WTC11 (cell line): ENCODE data around the gene CORIN. TPM values are rescaled to one million over a fixed set of nuclear protein-coding genes. Genes with fewer than 3 reads are reported as not detected.
"Not testable (repeated sequence)": the region's sequence is repeated elsewhere in the genome, so short reads cannot be mapped to it uniquely, and the experiment has no call there.

ENCODE experiments used
- ATAC-seq: fragments of 200-7000 bp; cut with Tn5 transposase; 2 replicates; pipeline ENCODE4 v1.10.0; 2021; ENCODE audit warnings: mild to moderate bottlenecking, moderate library complexity
- CTCF ChIA-PET: fragments of 300-600 bp; sonication (Branson Sonifier 250); formaldehyde crosslinking; loops from one replicate; lab custom pipeline; 2021; ENCODE audit warnings: antibody characterized with exemption; lab: Charles Lee
- POLR2A ChIA-PET: fragments of 350-600 bp; sonication (Branson Sonifier 250); formaldehyde crosslinking; loops from one replicate; lab custom pipeline; 2021; ENCODE audit warnings: antibody characterized with exemption; lab: Charles Lee
- DNase-seq: peaks from one replicate; pipeline ENCODE4 v3.0.0; 2021; ENCODE audit warnings: low spot score
- H3K27ac Mint-ChIP-seq: 2 replicates; pipeline ENCODE4 v1.8.0; 2021; ENCODE audit warnings: mixed read lengths
- H3K27me3 Mint-ChIP-seq: 2 replicates; pipeline ENCODE4 v1.8.0; 2021; ENCODE audit warnings: low read depth, mild to moderate bottlenecking, moderate library complexity, mixed read lengths
- H3K36me3 Mint-ChIP-seq: 2 replicates; pipeline ENCODE4 v1.8.0; 2021; ENCODE audit warnings: mixed read lengths
- H3K4me1 Mint-ChIP-seq: 2 replicates; pipeline ENCODE4 v1.8.0; 2022; ENCODE audit warnings: mixed read lengths
- H3K4me3 Mint-ChIP-seq: 2 replicates; pipeline ENCODE4 v1.8.0; 2021; ENCODE audit warnings: mild to moderate bottlenecking, moderate library complexity, mixed read lengths
- H3K9me3 Mint-ChIP-seq: 2 replicates; pipeline ENCODE4 v1.8.0; 2021; ENCODE audit warnings: mixed read lengths
- ERG ChIP-seq: fragments of 250-450 bp; sonication (Bioruptor Pico); IDR thresholded peaks from 2 replicates; pipeline ENCODE4 v1.8.0; 2021; ENCODE audit warnings: mild to moderate bottlenecking
- ESRRA ChIP-seq: sonication (generic); formaldehyde crosslinking; IDR thresholded peaks from 2 replicates; pipeline ENCODE4 v1.8.1; 2022; ENCODE audit warnings: mild to moderate bottlenecking, missing genetic modification reagents, borderline replicate concordance
- FOXJ3 ChIP-seq: sonication (generic); formaldehyde crosslinking; IDR thresholded peaks from 2 replicates; pipeline ENCODE4 v1.9.0; 2021; ENCODE audit warnings: missing genetic modification reagents, mild to moderate bottlenecking, borderline replicate concordance
- IRF1 ChIP-seq: sonication (generic); formaldehyde crosslinking; IDR thresholded peaks from 2 replicates; pipeline ENCODE4 v1.8.0; 2023; ENCODE audit warnings: missing genetic modification reagents
- KAT7 ChIP-seq: sonication (generic); formaldehyde crosslinking; IDR thresholded peaks from 2 replicates; pipeline ENCODE4 v1.8.1; 2023; ENCODE audit warnings: missing genetic modification reagents, mild to moderate bottlenecking, borderline replicate concordance
- MXD4 ChIP-seq: fragments of 250-450 bp; sonication (Bioruptor Pico); IDR thresholded peaks from 2 replicates; pipeline ENCODE4 v1.8.0; 2021; ENCODE audit warnings: mild to moderate bottlenecking, moderate library complexity, borderline replicate concordance
- NFE2L1 ChIP-seq: sonication (generic); formaldehyde crosslinking; IDR thresholded peaks from 2 replicates; pipeline ENCODE4 v1.8.1; 2023; ENCODE audit warnings: missing genetic modification reagents
- PRDM15 ChIP-seq: sonication (generic); formaldehyde crosslinking; IDR thresholded peaks from 2 replicates; pipeline ENCODE4 v1.8.0; 2022; ENCODE audit warnings: missing genetic modification reagents
- TEAD4 ChIP-seq: sonication (generic); formaldehyde crosslinking; IDR thresholded peaks from 2 replicates; pipeline ENCODE4 v1.8.0; 2022; ENCODE audit warnings: mild to moderate bottlenecking, missing genetic modification reagents
- TP53 ChIP-seq: sonication (generic); formaldehyde crosslinking; IDR thresholded peaks from 2 replicates; pipeline ENCODE4 v1.8.1; 2023; ENCODE audit warnings: mild to moderate bottlenecking, missing genetic modification reagents
- USF2 ChIP-seq: sonication (generic); formaldehyde crosslinking; IDR thresholded peaks from 2 replicates; pipeline ENCODE4 v1.8.1; 2023; ENCODE audit warnings: mild to moderate bottlenecking, missing genetic modification reagents, moderate library complexity
- ZNF121 ChIP-seq: sonication (generic); formaldehyde crosslinking; IDR thresholded peaks from 2 replicates; pipeline ENCODE4 v1.8.0; 2023; ENCODE audit warnings: missing genetic modification reagents
- ZNF138 ChIP-seq: sonication (generic); formaldehyde crosslinking; conservative IDR thresholded peaks from 2 replicates; pipeline ENCODE4 v1.8.1; 2022; ENCODE audit warnings: mild to moderate bottlenecking, moderate library complexity, missing genetic modification reagents
- ZNF416 ChIP-seq: fragments of 250-450 bp; sonication (Bioruptor Pico); IDR thresholded peaks from 2 replicates; pipeline ENCODE4 v1.9.0; 2021; ENCODE audit warnings: mild to moderate bottlenecking, inconsistent platforms
- total RNA-seq: library from RNA; stranded (reverse); gene quantifications from 3 replicates; pipeline ENCODE4 v1.2.3, GENCODE V29; 2021

The CORIN gene
- total RNA-seq, 1 experiment from 2014 or later: 0.33 TPM

GRCh38 chr4:47771020-47771419 lies 66.8 kb downstream of the CORIN start:
- no peak overlapping the region for H3K27ac Mint-ChIP-seq
- H3K9me3 Mint-ChIP-seq: peaks cover 10% of the 10 kb centered on the region
- ATAC-seq: no peak
- no peak overlapping the region for H3K4me3 Mint-ChIP-seq
- no peak for DNase-seq
- no peaks in the 10 kb centered on the region; the same call in 1 of the 2 replicates for H3K27me3 Mint-ChIP-seq
- H3K4me1 Mint-ChIP-seq: peaks cover 29% of the 10 kb centered on the region
- CTCF ChIA-PET: no interaction called here
- no peaks in the 10 kb centered on the region for H3K36me3 Mint-ChIP-seq
- no peak for TF ChIP-seq PRDM15 (CRISPR knock-in tag)
- TF ChIP-seq MXD4 (CRISPR knock-in tag): no peak
- no peak for TF ChIP-seq FOXJ3
- POLR2A ChIA-PET: no interaction called here

GRCh38 chr4:47767956-47768355 lies 69.9 kb downstream of the CORIN start:
- ATAC-seq, H3K36me3 Mint-ChIP-seq, H3K27me3 Mint-ChIP-seq, POLR2A ChIA-PET, H3K9me3 Mint-ChIP-seq: not testable (repeated sequence)
- peaks cover 29% of the 10 kb centered on the region for H3K4me1 Mint-ChIP-seq
- CTCF ChIA-PET: interaction anchor here (0.8 kb wide), 1 partner anchor 69 kb away, joined by 3 read pairs; no protein-coding TSS in a partner anchor
- H3K4me3 Mint-ChIP-seq: peak overlapping the region; percentile 8; the same call in 1 of the 2 replicates
- peak overlapping the region; percentile 64 for H3K27ac Mint-ChIP-seq
- DNase-seq: peak; percentile 12

- Mint-ChIP-seq H3K36me3 (peaks cover 1% of the 10 kb centered on the region; the same call in 1 of the 2 replicates), H3K27ac (no peak overlapping the region), H3K4me1 (peaks cover 22% of the 10 kb centered on the region), H3K4me3 (no peak overlapping the region), H3K9me3 (peaks cover 16% of the 10 kb centered on the region), H3K27me3 (no peaks in the 10 kb centered on the region)
- DNase-seq (no peak), ATAC-seq (no peak)
- ChIA-PET CTCF (no interaction called here), POLR2A (no interaction called here)
- TF ChIP-seq TP53 (CRISPR knock-in tag) (no peak), TEAD4 (CRISPR knock-in tag) (no peak), ZNF138 (no peak), ZNF416 (CRISPR knock-in tag) (no peak), ZNF121 (CRISPR knock-in tag) (no peak), IRF1 (CRISPR knock-in tag) (no peak), NFE2L1 (CRISPR knock-in tag) (no peak), USF2 (CRISPR knock-in tag) (no peak), KAT7 (CRISPR knock-in tag) (no peak), ERG (CRISPR knock-in tag) (no peak), ESRRA (CRISPR knock-in tag) (no peak)
Measured at GRCh38 chr4:47763279-47763678, 74.6 kb downstream of the CORIN start.
